Memory B cell (primary cell): ENCODE data around the gene MIAT.
"Not testable (repeated sequence)": the region's sequence is repeated elsewhere in the genome, so short reads cannot be mapped to it uniquely, and the experiment has no call there.

Experiments used
- ATAC-seq: fragments of 150-1000 bp; cut with Tn5 transposase; 2 replicates; pipeline ENCODE4 v1.10.0; 2021; ENCODE audit warnings: low read depth, mild to moderate bottlenecking, moderate library complexity
- DNase-seq, 2 donors: peaks; one replicate each; pipeline ENCODE4 v3.0.0; 2022; ENCODE audit warnings: low spot score in 2 of 2
- H3K27ac Mint-ChIP-seq: one replicate; pipeline ENCODE4 v1.8.0; 2022; ENCODE audit warnings: mild to moderate bottlenecking, moderate library complexity, mixed read lengths
- H3K27me3 Mint-ChIP-seq: one replicate; pipeline ENCODE4 v1.8.0; 2022; ENCODE audit warnings: mixed read lengths
- H3K36me3 Mint-ChIP-seq: one replicate; pipeline ENCODE4 v1.8.0; 2022; ENCODE audit warnings: mild to moderate bottlenecking, mixed read lengths
- H3K4me1 Mint-ChIP-seq: one replicate; pipeline ENCODE4 v1.8.0; 2022; ENCODE audit warnings: mixed read lengths
- H3K4me3 Mint-ChIP-seq: one replicate; pipeline ENCODE4 v1.8.0; 2022; ENCODE audit warnings: mild to moderate bottlenecking, moderate library complexity, mixed read lengths
- H3K9me3 Mint-ChIP-seq: one replicate; pipeline ENCODE4 v1.8.0; 2022; ENCODE audit warnings: mixed read lengths

The MIAT gene

GRCh38 chr22:26685601-26686000 lies 28.2 kb downstream of the MIAT start:
- DNase-seq = no peak
- H3K9me3 Mint-ChIP-seq = no peaks in the 10 kb centered on the region
- peaks cover 20% of the 10 kb centered on the region for H3K36me3 Mint-ChIP-seq
- peaks cover 21% of the 10 kb centered on the region for H3K4me1 Mint-ChIP-seq
- no peak overlapping the region for H3K27ac Mint-ChIP-seq
- H3K27me3 Mint-ChIP-seq = no peaks in the 10 kb centered on the region
- ATAC-seq = no peak
- H3K4me3 Mint-ChIP-seq = no peak overlapping the region

- peaks cover 35% of the 10 kb centered on the region for H3K4me1 Mint-ChIP-seq
- no peak for DNase-seq
- H3K36me3 Mint-ChIP-seq = peaks cover 23% of the 10 kb centered on the region
- no peaks in the 10 kb centered on the region for H3K27me3 Mint-ChIP-seq
- no peak overlapping the region for H3K27ac Mint-ChIP-seq
- no peaks in the 10 kb centered on the region for H3K9me3 Mint-ChIP-seq
- no peak overlapping the region for H3K4me3 Mint-ChIP-seq
- ATAC-seq = no peak
These were observed 30.1 kb downstream of the MIAT start for GRCh38 chr22:26687439-26687838.

GRCh38 chr22:26689513-26690301 lies 32.3 kb downstream of the MIAT start:
- no peak for ATAC-seq
- peaks cover 26% of the 10 kb centered on the region for H3K36me3 Mint-ChIP-seq
- no peak overlapping the region for H3K4me3 Mint-ChIP-seq
- no peaks in the 10 kb centered on the region for H3K27me3 Mint-ChIP-seq
- H3K27ac Mint-ChIP-seq = no peak overlapping the region
- no peak for DNase-seq
- no peaks in the 10 kb centered on the region for H3K9me3 Mint-ChIP-seq
- H3K4me1 Mint-ChIP-seq = peaks cover 36% of the 10 kb centered on the region

- H3K36me3 Mint-ChIP-seq = peaks cover 36% of the 10 kb centered on the region
- no peak overlapping the region for H3K27ac Mint-ChIP-seq
- DNase-seq (no peak), ATAC-seq (no peak)
- H3K27me3 Mint-ChIP-seq = no peaks in the 10 kb centered on the region
- H3K4me3 Mint-ChIP-seq = no peak overlapping the region
- no peaks in the 10 kb centered on the region for H3K9me3 Mint-ChIP-seq
- H3K4me1 Mint-ChIP-seq = peaks cover 40% of the 10 kb centered on the region
These were observed 33.4 kb downstream of the MIAT start for GRCh38 chr22:26690654-26691376.

- H3K4me1 Mint-ChIP-seq = peaks cover 37% of the 10 kb centered on the region
- H3K36me3 Mint-ChIP-seq = peaks cover 39% of the 10 kb centered on the region
- no peaks in the 10 kb centered on the region for H3K9me3 Mint-ChIP-seq
- no peak overlapping the region for H3K27ac Mint-ChIP-seq
- DNase-seq (no peak), ATAC-seq (no peak)
- H3K27me3 Mint-ChIP-seq = no peaks in the 10 kb centered on the region
- no peak overlapping the region for H3K4me3 Mint-ChIP-seq
These were observed 34.0 kb downstream of the MIAT start for GRCh38 chr22:26691377-26691716.

- ATAC-seq (no peak), DNase-seq (no peak)
- Mint-ChIP-seq H3K4me1 (peaks cover 36% of the 10 kb centered on the region), H3K4me3 (no peak overlapping the region), H3K36me3 (peaks cover 42% of the 10 kb centered on the region), H3K27me3 (no peaks in the 10 kb centered on the region), H3K9me3 (no peaks in the 10 kb centered on the region), H3K27ac (no peak overlapping the region)
These were observed 34.8 kb downstream of the MIAT start for GRCh38 chr22:26692215-26692614.

GRCh38 chr22:26697151-26697550 lies 39.8 kb downstream of the MIAT start:
- peaks cover 2% of the 10 kb centered on the region for H3K9me3 Mint-ChIP-seq
- H3K27ac Mint-ChIP-seq = no peak overlapping the region
- H3K4me3 Mint-ChIP-seq = no peak overlapping the region
- peaks cover 57% of the 10 kb centered on the region for H3K36me3 Mint-ChIP-seq
- ATAC-seq (no peak), DNase-seq (no peak)
- H3K27me3 Mint-ChIP-seq = no peaks in the 10 kb centered on the region
- peaks cover 17% of the 10 kb centered on the region for H3K4me1 Mint-ChIP-seq

- Mint-ChIP-seq H3K4me1 (peaks cover 19% of the 10 kb centered on the region), H3K9me3 (peaks cover 2% of the 10 kb centered on the region), H3K36me3 (peaks cover 46% of the 10 kb centered on the region), H3K4me3 (no peak overlapping the region), H3K27me3 (no peaks in the 10 kb centered on the region), H3K27ac (no peak overlapping the region)
- no peak for DNase-seq
- ATAC-seq = no peak
These were observed 43.1 kb downstream of the MIAT start for GRCh38 chr22:26700462-26700861.

- Mint-ChIP-seq H3K27ac (no peak overlapping the region), H3K4me1 (peaks cover 21% of the 10 kb centered on the region), H3K27me3 (no peaks in the 10 kb centered on the region)
These were observed 43.5 kb downstream of the MIAT start for GRCh38 chr22:26700886-26701285.

GRCh38 chr22:26701323-26701722 lies 43.9 kb downstream of the MIAT start:
- DNase-seq (no peak), ATAC-seq (no peak)
- peaks cover 40% of the 10 kb centered on the region for H3K36me3 Mint-ChIP-seq
- peaks cover 21% of the 10 kb centered on the region for H3K4me1 Mint-ChIP-seq
- peaks cover 2% of the 10 kb centered on the region for H3K9me3 Mint-ChIP-seq
- no peak overlapping the region for H3K27ac Mint-ChIP-seq
- H3K4me3 Mint-ChIP-seq = no peak overlapping the region
- H3K27me3 Mint-ChIP-seq = no peaks in the 10 kb centered on the region

More at GRCh38 chr22:26700886-26701285, 43.5 kb downstream of the MIAT start:
- no peak for ATAC-seq
- Mint-ChIP-seq H3K36me3 (peaks cover 42% of the 10 kb centered on the region), H3K4me3 (no peak overlapping the region), H3K9me3 (peaks cover 2% of the 10 kb centered on the region)
- DNase-seq = no peak

- Mint-ChIP-seq H3K27me3 (no peaks in the 10 kb centered on the region), H3K36me3 (peaks cover 38% of the 10 kb centered on the region), H3K4me1 (peaks cover 20% of the 10 kb centered on the region), H3K9me3 (peaks cover 2% of the 10 kb centered on the region), H3K4me3 (no peak overlapping the region), H3K27ac (no peak overlapping the region)
- no peak for DNase-seq
- no peak for ATAC-seq
These were observed 45.8 kb downstream of the MIAT start for GRCh38 chr22:26702906-26703830.

GRCh38 chr22:26705379-26705778 lies 48.0 kb downstream of the MIAT start:
- not testable (repeated sequence) for H3K9me3 Mint-ChIP-seq, H3K27me3 Mint-ChIP-seq, ATAC-seq, DNase-seq, H3K4me3 Mint-ChIP-seq
- Mint-ChIP-seq H3K4me1 (peaks cover 14% of the 10 kb centered on the region), H3K27ac (peak overlapping the region; percentile 28), H3K36me3 (peaks cover 26% of the 10 kb centered on the region)

GRCh38 chr22:26707090-26707489 lies 49.7 kb downstream of the MIAT start:
- Mint-ChIP-seq H3K27ac (no peak overlapping the region), H3K9me3 (no peaks in the 10 kb centered on the region), H3K27me3 (no peaks in the 10 kb centered on the region), H3K36me3 (peaks cover 34% of the 10 kb centered on the region), H3K4me1 (peaks cover 27% of the 10 kb centered on the region), H3K4me3 (no peak overlapping the region)
- DNase-seq (no peak), ATAC-seq (no peak)

GRCh38 chr22:26707581-26707980 lies 50.2 kb downstream of the MIAT start:
- no peak for DNase-seq
- H3K9me3 Mint-ChIP-seq = no peaks in the 10 kb centered on the region
- ATAC-seq = no peak
- H3K36me3 Mint-ChIP-seq = peaks cover 33% of the 10 kb centered on the region
- no peak overlapping the region for H3K27ac Mint-ChIP-seq
- peaks cover 25% of the 10 kb centered on the region for H3K4me1 Mint-ChIP-seq
- H3K27me3 Mint-ChIP-seq = no peaks in the 10 kb centered on the region
- no peak overlapping the region for H3K4me3 Mint-ChIP-seq
